ENCODE measurements around the gene DNTT.
A peak's percentile ranks its signal among the peaks of the same experiment; 100 is the strongest.

The DNTT gene

DNA sequence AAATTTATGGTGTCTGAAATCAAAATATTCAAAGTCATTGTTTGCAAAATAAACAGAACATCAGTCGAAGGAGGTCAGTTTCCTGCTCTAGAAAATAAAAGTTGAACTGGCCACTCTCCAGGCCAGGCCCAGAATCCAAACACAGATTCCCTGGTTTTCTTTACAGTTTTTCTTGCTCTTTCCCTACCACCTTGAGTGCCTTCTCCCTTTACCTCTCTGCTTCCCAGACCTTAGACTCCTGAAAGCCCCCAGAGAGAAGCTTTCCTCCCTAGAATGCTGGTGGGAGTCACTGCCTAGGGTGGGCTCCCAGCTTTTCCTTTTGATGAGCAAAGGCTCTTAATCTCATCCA is 6.1 kb downstream of the DNTT start:
- no peak for DNase-seq

DNA sequence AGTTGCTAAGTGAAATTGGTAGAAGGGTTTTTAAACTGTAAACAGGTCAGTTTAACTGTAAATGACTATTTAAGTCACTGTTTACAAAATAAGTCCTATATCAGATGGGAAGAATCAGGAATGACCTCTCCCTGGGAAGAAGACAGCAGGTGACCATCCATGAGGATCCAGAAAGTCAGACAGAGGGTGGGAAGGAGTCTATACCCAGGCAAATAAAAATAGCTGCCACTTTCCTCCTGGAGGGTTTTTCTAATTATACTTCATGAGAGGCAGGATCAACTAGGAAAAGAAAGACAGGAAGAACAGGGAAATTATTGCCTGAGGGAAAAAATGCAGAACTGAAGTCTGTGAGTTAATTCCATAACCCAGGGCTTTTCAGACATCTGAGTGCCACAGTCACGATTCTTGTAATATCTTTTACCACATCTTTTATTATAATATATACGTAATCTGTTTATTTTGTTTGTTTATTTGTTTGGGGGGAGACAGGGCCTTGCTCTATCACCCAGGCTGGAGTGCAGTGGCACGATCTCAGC is 7.0 kb downstream of the DNTT start:
- no peak for DNase-seq

DNA sequence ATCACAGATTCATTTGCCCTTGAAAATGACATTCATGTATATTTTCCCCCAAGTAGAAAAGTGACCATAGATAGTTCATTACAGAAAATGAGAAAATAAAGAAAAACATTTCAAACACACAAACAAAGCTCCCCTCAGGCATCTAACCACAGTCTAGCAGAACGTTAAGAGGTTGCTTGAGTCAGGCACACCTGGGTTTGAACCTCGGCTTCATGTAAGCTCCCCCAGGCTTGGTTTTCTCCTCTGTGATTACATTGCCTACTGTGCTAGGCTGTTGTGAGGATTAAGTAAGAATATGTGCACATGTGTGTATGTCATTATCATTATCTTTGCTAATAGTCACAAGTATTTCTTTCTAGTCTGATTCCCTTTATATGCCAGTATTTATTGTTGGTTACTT is 9.1 kb downstream of the DNTT start:
- DNase-seq, result no peak

DNA sequence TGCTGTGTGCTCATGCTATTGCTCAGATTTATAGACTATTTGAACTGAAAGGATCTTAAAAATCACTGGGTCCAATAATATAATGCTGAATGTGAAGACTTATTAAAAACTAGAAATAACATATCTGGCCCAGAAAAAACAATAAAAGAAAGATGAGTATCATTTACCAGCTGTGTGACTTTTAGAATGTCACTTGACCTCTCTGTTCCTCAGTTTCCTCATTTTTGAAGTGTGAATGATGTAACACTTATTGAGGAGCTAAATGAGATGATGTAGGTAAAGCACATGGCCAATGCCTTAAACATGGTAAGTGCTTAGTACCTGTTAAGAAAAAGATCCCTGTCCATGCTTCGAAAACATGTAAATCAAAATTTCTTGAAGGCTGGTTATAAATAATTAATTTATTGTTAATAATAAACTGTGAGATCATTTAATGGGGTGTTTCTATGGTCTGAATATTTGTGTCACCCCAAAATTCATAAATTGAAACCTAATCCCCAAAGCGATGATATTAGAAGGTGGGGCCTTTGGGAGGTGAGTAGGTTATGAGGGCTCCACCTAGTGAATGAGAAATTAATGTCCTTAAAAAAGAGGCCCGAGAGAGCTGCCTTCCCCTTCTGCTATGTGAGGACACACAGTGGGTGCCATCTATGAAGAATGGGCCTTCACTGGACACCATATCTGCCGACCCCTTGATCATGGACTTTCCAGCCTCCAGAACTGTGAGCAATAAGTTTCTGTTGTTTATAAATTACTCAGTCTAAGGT is 13.0 kb downstream of the DNTT start:
- no peak for DNase-seq

GRCh38 chr10:96319754-96320474 is 15.7 kb downstream of the DNTT start:
- DNase-seq, result no peak

DNA sequence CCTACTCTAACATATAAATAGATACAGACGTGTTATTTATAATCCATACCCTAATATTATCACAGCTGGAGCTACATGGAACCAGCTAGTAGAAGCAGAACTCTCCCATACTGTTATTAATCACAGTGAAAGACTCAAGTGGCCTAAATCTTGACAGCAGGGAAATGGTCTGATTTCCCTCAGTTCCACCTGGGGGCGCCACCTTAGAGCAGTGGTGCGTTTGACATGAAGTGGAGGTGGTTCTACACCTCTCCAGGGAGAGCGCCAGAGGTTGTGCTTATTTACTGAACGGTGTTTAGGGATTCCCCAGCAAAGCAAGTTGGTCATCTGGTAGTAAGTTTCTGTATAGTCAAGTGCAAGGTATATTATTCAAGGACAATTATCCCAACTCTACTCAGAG is 17.6 kb downstream of the DNTT start:
- DNase-seq, result no peak

- no peak for DNase-seq
Observed at GRCh38 chr10:96322275-96322674, 18.0 kb downstream of the DNTT start.

GRCh38 chr10:96324447-96324846 is 20.2 kb downstream of the DNTT start:
- no peak for DNase-seq

- no peak for DNase-seq
Observed at GRCh38 chr10:96325719-96326373, 21.6 kb downstream of the DNTT start.

GRCh38 chr10:96327462-96327861 is 23.2 kb downstream of the DNTT start:
- DNase-seq, result no peak

- DNase-seq, result no peak
Observed at GRCh38 chr10:96333101-96333500, 28.9 kb downstream of the DNTT start.

DNA sequence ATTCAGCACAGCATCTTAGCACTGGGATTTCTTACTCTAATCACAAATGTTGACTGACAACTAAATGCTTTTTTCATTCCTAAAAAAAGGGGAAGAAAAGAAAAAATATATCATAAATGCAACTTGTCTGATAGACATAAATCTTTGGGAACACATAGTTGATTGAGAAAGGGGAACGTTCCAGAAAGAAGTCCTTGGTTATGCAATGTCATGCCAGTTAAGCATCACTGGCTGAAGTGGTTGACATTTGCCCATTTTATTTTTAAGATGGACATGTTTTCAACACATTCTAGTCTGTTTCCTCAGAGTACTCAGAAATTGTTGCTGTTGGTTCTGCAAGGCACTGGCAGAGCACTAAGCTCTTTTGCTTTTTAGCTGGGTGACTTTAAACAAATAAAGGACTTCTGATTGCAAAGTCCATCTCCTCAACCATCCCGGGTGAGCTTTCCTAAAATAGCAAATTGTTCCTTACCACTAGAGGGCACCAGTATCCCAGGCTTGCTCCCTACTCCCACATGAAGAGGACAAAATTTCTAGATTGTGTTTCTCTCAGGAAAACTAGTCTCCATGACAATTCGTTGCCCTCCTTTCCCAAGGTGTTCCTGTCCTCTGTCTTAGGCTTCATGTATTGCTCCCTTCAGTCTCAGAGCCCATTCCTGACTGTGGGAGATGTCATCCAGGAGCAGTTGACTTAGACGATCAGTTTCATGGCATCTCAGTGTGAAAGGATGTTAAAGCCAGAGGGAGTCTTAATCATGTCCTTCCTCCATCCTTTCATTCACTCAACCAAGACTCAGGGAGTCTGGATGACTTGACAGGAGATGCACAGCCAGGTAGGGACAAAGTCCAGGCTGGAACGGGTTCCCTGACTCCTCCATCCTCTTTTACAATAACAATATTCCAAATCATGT is 30.6 kb downstream of the DNTT start:
- DNase-seq, result peak; percentile 8

GRCh38 chr10:96337106-96337505 is 32.9 kb downstream of the DNTT start:
- no peak for DNase-seq

GRCh38 chr10:96338279-96338925 is 34.2 kb downstream of the DNTT start:
- DNase-seq, result no peak

DNA sequence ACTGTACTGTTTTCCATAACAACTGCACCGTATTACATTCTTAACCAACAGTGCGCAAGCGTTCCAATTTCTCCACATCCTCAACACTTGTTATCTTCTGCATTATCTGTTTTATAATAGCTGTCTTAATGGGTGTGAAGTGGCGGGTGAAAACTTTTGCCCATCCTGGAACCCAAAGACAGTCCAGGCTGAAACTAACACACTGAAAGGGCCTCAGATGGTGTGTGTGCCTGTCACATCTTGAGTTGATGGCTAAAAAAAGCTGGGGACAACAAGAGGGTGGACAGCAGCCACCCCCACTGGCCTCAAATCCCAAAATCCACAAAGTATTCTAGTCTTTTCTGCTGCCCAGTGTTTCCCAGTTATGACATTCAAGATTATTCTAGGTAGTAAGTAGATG is 35.1 kb downstream of the DNTT start:
- DNase-seq, result no peak

GRCh38 chr10:96339956-96340904 is 36.0 kb downstream of the DNTT start:
- peak; percentile 11 for DNase-seq

DNA sequence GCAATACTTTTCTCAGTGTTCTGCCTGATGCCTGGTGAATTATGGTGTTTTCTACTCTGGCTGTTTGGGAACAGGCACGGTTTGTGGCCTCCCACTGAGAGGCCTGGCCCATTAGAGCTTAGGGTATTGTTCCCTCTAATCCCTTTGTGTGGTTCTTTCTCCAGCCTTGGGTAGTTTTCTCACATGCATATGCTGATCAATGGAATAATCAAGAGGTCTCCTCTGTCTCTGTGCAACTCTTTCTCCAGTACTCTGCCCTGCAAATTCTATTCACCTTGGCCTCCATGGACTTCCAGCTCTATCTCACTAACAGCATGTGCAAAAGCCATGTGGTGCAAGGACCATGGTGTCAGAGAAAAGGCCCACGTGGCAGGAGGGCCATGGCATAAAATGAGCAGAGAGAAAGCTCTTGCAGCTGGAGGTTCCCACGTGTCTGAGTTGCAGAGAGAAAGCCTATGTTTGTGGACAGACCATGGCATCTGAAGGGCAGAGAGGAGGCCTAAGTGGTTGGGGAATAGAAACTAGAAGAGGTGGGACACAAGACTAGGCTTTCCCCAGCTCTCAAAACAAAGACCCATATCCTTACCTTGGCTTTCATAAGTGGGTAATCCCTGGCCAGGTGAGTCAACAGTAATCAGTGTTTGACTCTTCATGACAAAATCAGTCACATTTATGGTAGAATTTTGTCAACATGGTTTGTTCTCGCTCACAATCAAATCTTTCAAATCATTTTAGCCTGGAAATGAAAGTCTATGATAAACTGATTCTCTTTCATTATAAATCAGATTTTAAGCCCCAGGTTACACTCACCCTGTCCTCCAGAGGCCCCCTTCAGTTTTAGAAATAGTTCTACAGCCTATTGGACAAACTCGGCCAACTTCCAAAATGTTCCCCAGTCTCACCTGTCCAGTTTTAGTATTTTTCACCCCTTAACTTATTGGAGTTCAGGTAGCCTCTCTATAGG is 37.3 kb downstream of the DNTT start:
- no peak for DNase-seq

DNA sequence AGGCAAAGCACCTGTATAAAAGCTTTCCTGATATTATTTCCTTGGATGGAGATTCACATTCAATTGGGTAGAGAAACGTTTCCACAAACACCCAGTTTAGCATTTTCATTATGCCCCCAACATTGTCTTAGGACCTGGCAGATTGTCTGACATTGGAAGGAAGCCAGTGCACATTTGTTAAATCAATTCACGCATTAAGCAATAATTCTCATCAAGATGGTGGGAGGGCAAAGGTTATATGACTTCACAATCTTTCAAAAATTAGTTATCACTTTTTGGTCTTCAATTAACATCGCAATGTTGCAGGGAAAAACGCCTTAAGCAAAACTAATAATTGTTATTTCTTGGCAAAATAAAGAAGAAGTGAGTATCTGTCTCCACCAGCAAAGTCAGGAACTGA is 38.2 kb downstream of the DNTT start:
- no peak for DNase-seq

- no peak for DNase-seq
Observed at GRCh38 chr10:96344178-96344577, 39.9 kb downstream of the DNTT start.

DNA sequence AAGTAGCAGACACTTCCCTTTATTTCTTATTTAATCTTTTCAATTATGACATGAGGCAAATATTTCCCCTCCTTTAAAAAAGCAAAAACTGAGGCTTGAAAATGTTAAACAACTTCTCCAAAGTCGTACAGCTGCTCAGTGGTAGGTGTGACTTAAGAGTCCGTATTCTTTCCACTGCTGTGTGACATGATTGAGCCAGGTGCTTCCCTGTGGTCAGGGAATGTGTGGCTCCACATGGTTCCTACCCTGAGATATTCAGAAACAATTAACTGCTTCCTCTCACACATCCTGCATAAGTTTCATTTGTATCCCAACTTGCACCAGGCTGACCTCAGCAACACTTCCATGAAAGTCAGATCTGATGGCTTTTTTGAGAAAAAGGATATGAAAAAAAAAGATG is 41.0 kb downstream of the DNTT start:
- no peak for DNase-seq

All from NCI-H748 treated with DMSO at 0.1 percent for 48 hours (cell line).